Measurements from ENCODE around the gene HMGA1. TPM values are rescaled to one million over a fixed set of nuclear protein-coding genes. Genes with fewer than 3 reads are reported as not detected.
A peak's percentile ranks its signal among the peaks of the same experiment; 100 is the strongest.
"Not testable (repeated sequence)": the region's sequence is repeated elsewhere in the genome, so short reads cannot be mapped to it uniquely, and the experiment has no call there.

Gene HMGA1
- polyA plus RNA-seq, 3 donors = 130 to 168 (median 164) TPM

DNA sequence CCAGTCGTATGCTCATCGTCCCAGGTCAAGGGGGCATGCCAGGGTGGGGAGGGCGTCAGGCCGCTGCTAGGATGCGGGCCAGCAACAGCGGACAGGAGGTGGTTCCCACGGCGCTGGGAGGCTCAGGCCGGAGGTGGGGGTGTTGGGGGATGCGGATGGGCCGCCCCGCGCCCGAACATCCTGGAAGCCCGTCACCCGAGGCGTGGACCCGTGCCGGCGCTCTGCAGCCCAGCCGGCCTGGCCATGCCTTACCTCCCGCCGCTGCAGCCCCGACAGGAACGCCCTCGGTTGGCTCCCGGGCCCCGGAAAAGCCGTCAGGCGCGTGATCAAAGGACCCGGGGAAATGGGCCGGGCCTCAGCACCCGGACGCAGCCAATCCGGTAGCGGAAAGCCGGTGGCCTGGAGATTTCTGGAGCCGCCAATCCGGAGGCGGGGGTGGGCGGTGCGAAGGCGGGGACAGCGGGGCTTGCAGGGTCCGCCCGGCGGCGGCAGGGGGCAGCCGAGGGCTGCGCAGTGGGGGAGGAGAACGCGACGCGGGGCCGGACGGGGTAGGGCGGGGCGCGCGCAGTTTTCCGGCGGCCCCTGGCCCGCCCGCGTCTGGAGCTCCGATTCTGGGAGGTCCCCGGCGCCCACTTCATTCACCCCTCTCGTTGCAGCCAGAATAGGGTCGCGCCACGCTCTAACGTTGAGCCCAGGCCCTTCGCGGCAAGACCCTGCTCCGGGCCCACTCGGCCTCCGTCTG, 12.2 kb downstream of the HMGA1 start, which contains the start of gene SMIM29:
TSS of gene SMIM29 (minus strand) at position 280 of the 742 bp plus-strand sequence. CDS start 1,215 bp downstream, outside the sequence.
- DNase-seq = peak; percentile 96

DNA sequence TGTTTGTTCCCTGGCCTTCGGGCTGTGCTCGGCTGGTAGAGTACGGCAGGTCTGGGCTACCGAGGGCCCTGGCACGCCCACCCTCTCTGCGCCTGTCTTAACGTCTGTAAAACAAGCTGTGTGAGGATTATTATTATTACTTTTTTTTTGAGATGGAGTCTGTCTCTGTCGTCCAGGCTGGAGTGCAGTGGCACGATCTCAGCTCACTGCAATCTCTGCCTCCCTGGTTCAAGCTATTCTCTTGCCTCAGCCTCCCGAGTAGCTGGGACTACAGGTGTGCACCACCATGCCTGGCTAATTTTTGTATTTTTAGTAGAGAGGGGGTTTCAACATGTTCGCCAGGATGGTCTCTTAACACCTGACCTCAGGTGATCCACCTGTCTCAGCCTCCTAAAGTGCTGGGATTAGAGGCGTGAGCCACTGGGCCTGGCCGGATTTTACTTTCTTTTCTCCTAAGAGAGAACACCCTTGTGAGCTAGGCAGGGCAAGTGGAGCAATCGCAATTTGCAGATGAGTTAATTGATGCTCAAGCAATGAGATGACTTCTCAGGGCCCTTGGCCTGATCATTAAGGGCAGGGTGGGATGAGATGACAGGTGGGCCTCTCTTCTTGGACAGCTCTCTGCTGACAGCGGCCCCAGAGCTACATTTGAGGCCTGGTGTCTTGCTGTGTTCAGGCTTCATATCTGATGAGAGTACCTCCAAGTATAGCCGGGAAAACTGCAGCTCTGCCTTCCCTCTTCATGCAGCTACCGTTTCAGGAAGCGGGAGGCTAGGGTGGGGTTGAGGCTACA, 13.0 kb downstream of the HMGA1 start:
- DNase-seq = no peak

DNA sequence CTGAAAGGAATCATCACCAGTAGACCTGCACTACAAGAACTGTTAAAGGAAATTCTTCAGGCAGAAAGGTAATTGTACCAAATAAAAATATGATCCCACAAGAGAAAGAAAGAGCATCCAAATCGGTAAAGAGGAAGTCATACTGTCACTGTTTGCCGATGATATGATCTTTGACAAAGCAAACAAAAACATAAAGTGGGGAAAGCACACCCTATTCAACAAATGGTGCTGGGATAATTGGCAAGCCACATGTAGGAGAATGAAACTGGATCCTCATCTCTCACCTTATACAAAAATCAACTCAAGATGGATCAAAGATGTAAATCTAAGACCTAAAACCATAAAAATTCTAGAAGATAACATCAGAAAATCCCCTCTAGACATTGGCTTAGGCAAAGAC, 15.7 kb downstream of the HMGA1 start:
- DNase-seq = not testable (repeated sequence)

DNA sequence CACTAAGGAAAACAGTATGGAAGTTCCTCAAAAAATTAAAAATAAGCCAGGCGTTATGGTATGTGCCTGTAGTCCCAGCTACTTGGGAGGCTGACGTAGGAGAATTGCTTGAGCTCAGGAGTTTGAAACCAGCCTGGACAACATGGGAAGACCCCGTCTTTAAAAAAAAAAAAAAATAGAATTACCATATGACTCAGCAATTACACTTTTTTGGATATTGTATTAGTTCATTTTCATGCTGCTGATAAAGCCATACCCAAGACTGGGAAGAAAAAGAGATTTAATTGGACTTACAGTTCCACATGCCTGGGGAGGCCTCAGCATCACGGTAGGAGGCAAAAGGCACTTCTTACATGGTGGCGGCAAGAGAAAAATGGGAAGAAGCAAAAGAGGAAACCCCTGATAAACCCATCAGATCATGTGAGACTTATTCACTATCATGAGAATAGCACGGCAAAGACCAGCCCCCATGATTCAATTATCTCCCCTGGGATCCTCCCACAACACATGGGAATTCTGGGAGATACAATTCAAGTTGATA, 22.9 kb downstream of the HMGA1 start:
- DNase-seq = no peak

DNA sequence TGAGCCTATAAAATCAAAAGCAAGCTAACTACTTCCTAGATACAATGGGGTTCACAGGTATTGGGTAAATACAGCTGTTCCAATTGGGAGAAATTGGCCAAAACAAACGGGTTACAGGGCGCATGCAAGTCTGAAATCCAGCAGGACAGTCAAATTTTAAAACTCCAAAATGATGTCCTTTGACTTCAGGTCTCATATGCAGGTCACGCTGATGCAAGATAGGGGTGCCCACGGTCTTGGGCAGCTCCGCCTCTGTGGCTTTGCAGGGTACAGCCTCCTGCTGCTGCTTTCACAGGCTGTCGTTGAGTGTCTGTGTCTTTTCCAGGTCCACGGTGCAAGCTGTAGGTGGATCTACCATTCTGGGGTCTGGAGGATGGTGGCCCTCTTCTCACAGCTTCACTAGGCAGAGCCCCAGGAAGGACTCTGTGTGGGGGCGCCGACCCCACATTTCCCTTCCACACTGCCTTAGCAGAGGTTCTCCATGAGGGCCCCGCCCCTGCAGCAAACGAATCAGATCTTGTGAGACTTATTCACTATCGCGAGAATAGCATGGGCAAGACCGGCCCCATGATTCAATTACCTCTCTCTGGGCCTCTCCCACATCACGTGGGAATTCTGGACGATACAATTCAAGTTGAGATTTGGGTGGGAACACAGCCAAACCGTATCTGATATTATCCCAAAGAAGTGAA, 24.0 kb downstream of the HMGA1 start:
- DNase-seq = no peak

DNA sequence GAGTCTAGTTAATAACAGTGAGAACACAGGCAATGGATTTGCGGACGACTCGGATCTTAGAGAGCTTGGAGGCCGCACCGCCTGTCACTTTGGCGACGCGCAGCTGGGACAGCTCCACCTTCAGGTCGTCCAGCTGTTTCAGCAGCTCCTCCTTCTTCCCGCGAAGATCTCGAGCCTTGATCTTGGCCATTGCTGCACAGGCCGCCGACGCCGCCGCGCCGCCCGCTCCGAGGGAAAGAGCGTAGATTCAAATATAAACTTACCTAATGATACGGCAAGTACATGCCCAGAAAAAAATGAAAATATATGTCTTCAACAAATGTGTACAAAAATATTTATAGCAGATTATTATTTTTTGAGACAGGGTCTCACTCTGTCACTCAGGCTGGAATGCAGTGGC, 26.8 kb downstream of the HMGA1 start:
- DNase-seq = not testable (repeated sequence)

DNA sequence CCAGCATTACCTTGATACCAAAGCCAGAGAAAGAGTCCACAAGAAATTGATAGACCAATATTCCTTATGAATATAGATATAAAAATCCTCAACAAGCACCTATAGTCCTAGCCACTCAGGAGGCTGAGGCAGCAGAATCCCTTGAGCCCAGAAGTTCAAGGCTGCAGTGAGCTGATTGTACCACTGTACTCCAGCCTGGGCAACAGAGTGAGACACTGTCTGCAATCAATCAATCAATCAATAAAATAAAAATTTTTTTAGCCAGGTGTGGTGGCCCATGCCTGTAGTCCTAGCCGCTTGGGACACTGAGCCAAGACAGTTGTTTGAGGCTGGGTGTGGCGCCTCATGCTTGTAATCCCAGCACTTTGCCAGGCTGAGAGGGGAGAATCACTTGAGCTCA, 31.1 kb downstream of the HMGA1 start:
- DNase-seq = no peak

DNA sequence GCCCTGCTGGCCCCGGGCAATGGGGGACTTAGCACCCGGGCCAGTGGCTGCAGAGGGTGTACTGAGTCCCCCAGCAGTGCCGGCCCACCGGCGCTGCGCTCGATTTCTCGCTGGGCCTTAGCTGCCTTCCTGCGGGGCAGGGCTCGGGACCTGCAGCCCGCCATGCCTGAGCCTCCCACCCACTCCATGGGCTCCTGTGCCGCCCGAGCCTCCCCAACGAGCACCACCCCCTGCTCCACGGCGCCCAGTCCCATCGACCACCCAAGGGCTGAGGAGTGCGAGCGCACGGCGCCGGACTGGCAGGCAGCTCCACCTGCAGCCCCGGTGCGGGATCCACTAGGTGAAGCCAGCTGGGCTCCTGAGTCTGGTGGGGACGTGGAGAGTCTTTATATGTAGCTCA, 32.5 kb downstream of the HMGA1 start:
- DNase-seq = not testable (repeated sequence)

DNA sequence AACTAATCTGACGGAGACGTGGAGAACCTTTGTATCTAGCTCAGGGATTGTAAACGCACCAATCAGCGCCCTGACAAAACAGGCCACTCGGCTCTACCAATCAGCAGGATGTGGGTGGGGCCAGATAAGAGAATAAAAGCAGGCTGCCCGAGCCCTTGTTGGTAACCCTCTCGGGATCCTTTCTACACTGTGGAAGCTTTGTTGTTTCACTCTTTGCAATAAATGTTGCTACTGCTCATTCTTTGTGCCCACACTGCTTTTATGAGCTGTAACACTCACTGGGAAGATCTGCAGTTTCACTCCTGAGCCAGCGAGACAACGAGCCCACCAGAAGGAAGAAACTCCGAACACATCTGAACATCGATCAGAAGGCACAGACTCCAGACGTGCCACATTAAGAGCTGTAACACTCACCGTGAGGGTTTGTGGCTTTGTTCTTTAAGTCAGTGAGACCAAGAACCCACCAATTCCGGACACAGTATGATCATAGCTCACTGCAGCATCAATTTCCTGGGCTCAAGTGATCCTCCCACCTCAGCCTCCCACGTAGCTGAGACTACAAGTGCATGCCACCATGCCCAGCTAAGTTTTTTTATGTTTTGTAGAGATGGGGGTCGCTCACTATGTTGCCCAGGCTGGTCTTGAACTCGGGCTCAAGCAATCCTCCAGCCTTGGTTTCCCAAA, 33.1 kb downstream of the HMGA1 start:
- DNase-seq = not testable (repeated sequence)

DNA sequence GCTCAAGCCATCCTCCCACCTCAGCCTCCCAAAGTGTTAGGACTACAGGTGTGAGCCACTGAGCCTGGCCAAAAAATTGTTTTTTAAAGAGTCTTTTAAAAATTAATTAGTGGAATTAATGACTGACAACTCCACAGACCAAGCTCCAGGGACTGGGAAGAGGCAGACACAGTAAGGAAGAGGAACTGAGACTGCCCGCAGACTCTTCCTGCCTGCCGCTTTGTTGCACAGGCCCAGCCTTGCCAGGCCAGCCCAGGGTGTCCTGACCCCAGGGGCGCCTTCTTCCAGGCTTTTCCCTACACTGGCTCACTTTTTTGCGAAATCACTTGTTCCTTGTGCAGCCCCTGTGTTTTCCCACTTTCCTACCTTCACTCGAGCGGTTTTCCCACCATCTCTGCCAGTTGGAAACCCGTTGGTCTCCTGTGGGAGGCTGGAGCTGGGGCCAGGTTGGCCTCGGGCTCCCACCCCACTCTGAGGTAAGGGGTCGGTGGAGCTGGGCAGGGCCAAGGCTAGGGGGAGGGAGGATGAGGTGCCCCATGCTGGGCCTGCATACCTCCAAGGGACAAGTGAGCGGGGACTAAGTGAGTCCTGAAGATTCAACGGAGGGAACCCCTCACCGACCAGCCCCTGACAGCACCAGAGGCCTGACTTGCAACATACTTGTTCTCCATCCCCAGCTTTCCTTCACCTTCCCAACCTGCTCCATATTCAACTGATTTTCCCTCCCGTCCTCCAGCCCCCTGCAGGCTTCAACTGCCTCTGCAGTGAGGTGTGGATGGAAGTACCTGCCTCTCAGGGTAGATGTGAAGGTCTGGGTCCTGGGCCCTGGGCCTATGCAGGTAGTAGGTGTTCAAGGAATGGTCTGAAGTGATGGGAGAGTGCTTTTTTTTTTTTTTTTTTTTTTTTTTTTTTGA, 35.6 kb downstream of the HMGA1 start:
- DNase-seq = no peak

DNA sequence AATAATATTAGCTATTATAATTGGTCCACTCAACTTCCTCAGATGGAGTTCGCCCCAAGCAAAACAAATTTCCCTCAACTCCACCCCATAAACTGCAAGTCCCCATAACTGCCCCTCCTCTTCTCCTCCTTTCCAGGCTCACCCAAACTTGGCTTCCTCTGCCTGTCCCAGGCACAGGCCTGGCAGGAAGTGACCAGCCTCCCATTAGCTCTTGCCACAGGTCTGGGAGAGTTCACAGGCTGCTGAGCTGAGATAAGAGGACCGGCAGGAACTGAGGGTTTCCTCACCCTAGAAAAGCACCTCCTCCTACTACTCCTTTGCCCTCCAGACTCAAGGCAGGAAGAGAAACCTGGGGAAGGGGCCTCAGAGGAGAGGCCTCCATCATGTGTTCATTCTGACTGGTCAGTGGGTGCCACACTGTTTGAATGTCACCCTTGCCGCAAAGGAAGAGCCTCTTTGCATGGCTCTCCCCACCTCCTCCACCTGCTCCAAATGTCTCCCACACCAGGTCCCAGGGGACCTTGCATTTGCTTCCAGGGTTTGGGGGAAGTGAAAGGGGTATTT, 36.7 kb downstream of the HMGA1 start:
- no peak for DNase-seq

DNA sequence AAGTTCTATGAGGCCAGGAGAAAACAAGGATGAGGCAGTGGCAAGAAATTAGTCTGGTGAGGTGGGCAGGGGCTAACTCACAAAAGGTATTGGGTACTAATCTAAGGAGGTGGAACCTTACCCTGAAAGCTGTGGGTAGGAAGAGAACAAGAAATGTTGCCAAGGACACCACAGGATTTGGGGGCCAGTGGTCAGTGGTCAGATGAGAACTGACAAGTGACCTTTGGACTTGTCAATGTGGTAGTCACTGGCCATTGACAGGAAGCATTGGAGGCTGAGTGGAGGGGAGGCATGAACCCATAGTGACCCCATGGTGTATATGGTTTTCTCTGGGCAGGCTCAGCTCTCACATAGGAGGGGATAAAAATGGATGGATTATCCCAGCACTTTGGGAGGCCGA, 37.5 kb downstream of the HMGA1 start:
- no peak for DNase-seq

DNA sequence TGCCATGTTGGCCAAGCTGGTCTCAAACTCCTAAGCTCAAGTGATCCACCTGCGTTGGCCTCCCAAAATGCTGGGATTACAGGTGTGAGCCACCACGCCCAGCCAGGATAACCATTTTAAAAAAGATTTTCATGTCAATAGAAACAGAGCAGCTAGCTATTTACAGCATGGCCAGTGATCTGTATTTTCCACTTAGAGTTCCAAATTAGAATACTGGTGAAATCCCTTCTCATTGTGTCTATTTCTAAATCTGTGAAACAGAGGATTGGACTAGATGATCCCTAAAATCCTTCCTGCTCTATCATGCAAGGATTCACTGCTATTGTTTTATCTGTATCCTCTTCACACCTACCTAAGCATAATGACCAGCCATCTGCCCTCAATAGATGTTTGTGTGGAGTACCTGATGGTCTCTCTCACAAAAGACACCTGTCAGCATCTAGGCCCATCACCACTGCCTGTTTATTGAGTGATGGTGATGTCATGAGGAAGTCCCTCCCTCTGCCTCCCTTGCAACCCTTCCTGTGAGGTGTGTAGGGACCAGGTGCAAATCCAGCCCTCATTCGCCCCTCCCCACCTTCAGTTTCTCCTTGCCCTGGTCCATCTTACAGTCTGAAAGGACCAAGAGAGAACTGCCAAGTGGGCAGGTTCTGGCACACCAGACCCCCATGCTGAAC, 38.6 kb downstream of the HMGA1 start:
- no peak for DNase-seq

DNA sequence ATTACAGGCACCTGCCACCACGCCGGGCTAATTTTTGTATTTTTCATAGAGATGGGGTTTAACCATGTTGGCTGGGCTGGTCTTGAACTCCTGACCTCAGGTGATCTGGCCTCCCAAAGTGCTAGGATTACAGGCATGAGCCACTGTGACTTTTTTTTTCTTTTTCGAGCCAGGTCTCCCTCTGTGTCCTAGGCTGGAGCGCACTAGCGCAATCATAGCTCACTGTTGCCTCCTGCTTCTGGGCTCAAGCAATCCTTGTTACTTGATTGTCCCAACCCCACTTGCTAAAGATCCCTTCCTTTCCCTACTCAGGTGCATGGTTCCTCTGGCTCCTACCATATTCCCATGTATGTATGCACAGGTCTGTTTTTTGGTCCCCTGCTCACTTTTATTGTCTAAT, 39.5 kb downstream of the HMGA1 start:
- DNase-seq = no peak

DNA sequence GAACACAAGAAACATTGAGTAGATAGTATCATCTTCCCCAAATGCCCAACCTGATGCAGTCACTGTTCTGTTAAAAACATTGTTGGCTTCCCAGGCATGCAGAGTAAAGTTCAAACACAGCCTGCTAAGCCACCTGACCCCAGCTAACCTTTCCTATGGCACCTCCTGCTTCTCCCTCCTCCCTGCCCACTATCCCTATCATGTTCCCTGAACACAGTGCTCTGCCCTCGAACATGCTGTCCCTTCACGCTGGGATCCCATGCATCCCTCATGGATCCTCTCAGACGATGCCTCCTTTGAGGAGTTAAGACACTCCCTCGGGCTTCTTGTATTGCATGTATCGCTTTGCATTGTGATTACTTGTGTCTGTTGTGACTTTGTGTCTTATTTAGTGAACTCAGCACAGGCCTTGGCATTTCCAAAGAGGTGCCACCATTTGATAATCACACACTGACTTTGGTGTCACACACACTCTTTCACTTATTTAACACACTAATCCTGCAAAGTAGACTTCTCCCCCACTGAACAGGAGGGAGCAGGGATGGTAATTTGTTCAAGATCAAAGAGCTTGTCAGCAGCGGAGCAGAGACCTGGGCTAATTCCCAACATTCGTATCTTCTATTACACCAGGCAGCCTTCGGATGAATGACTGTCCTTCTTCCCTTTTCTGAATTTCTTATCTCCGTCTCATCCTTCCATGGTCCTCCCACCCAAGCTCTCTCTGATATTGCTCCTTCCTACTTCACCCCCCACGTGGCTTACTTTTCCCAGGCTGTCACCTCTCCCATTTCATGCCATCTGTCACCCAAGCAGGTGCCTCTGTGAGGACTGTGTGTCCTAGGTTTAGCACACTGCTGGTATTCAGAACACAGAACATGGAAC, 40.4 kb downstream of the HMGA1 start:
- DNase-seq = peak; percentile 16

DNA sequence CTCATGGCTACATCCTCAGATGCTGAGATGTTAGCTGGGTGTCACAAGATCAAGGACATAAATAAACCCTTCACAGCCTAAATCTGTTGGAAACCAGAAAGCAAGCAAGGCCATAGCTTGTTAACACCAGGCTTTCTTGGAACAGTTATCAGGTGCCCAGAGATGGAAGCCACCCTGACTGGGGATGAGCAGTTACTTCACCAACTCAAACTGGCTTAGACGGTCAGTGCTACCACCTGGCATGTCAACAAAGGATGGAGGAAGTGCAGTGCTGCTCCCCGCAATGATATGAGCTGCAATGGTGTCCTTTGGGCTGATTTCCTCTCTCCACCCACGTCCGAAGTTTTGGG, 41.1 kb downstream of the HMGA1 start:
- DNase-seq = no peak

DNA sequence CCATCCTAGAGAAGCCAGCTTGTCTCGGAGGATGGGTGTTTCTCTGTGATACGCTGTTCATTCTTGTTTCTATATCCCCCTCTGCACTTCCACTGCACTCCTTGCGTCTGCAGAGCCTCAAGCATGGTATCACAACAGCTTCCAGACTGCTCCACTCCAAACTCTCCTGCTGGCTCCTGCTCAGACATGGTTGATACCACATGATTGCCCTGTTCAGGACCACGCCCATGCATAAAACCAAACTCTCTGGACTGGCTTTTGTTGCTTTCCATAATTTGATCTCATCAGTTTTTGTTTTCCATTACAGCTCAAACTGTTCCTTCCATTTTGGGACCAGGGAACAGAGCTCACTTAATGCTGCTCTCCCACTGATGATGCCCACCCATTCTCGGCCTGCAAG, 42.2 kb downstream of the HMGA1 start:
- no peak for DNase-seq

DNA sequence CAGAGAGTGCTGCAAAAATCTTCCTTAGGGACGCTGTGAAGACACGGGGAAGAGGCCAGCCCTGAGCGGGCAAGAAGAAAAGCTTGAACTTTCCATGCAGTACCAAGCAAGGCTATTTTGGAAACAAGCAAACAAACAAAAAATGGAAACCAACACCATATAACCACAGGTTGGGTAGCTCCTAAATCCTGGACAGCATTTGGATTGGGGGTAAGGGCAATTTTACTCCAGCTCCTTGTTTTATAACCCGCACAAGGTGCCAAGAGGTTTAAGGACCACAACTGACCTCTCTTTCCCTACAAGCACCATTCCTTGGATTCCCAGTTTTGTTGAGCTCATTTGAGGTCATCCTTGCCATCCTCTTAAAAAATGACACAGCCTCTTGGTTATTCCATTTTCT, 43.5 kb downstream of the HMGA1 start:
- no peak for DNase-seq

All from renal pelvis (tissue), 4 donors.